Heart left ventricle (tissue), 16 donors: ENCODE measurements around the gene XBP1. TPM values are rescaled to one million over a fixed set of nuclear protein-coding genes. Genes with fewer than 3 reads are reported as not detected.
"Not testable (repeated sequence)": the region's sequence is repeated elsewhere in the genome, so short reads cannot be mapped to it uniquely, and the experiment has no call there.

ENCODE experiments used
- ATAC-seq, 4 donors: fragments of 200-7000 bp; cut with Tn5 transposase; one replicate each; pipeline ENCODE4 v1.9.1; 2020 to 2022; ENCODE audit warnings: moderate library complexity in 4 of 4, mild to moderate bottlenecking in 3 of 4, moderate number of reproducible peaks in 1 of 4
- DNase-seq, 5 donors: peaks; one replicate each; pipeline ENCODE4 v3.0.0-alpha.2; 2020
- H3K27ac ChIP-seq, 12 donors: fragments of 200-600 bp; sonication (generic) in 4 of 12; one replicate each; pipeline versions ENCODE4 v1.5.0 to v1.8.0; 2016 to 2022; ENCODE audit warnings: mild to moderate bottlenecking in 2 of 12
- H3K27me3 ChIP-seq, 9 donors: fragments of 200-600 bp; sonication (generic) in 2 of 9; one replicate each; pipeline versions ENCODE4 v1.5.1 to v1.8.0; 2016 to 2022; ENCODE audit warnings: mild to moderate bottlenecking in 3 of 9
- H3K36me3 ChIP-seq, 9 donors: fragments of 200-600 bp; sonication (generic) in 2 of 9; one replicate each; pipeline versions ENCODE4 v1.5.0 to v1.8.0; 2018 to 2022; ENCODE audit warnings: mild to moderate bottlenecking in 2 of 9
- H3K4me1 ChIP-seq, 12 donors: fragments of 200-600 bp; sonication (generic) in 4 of 12; one replicate each; pipeline versions ENCODE4 v1.5.0 to v1.8.0; 2016 to 2022; ENCODE audit warnings: mild to moderate bottlenecking in 3 of 12
- H3K4me3 ChIP-seq, 12 donors: fragments of 200-600 bp; sonication (generic) in 4 of 12; one replicate each; pipeline versions ENCODE4 v1.5.0 to v1.8.0; 2017 to 2022; ENCODE audit warnings: mild to moderate bottlenecking in 9 of 12, moderate library complexity in 4 of 12
- H3K9me3 ChIP-seq, 12 donors: fragments of 200-600 bp; sonication (generic) in 4 of 12; one replicate each; pipeline versions ENCODE4 v1.5.0 to v1.8.0; 2016 to 2022; ENCODE audit warnings: mild to moderate bottlenecking in 1 of 12
- CTCF ChIP-seq, 12 donors: fragments of 200-600 bp; sonication (generic) in 4 of 12; IDR thresholded peaks; one replicate each; pipeline versions ENCODE4 v1.5.0 to v1.8.0; 2018 to 2022; ENCODE audit warnings: antibody characterized with exemption in 12 of 12, mild to moderate bottlenecking in 5 of 12
- POLR2A ChIP-seq, 2 donors: fragments of 450-650 bp; IDR thresholded peaks; one replicate each; pipeline ENCODE4 v1.6.1; 2017; ENCODE audit warnings: antibody characterized with exemption in 2 of 2, mild to moderate bottlenecking in 2 of 2, moderate library complexity in 2 of 2
- WGBS, 4 donors: extraction: QIAGEN DNeasy Blood & Tissue Kit in 2 of 4; methylation state at CpG; one replicate each; pipeline versions ENCODE4 v1.1.5 to v1.1.7; 2013 to 2018; 5-methylcytosine and 5-hydroxymethylcytosine counted together
- intact Hi-C, 10 donors: fragments of 100-400 bp; cut with DNase I; formaldehyde crosslinking; loops; one replicate each; pipeline versions ENCODE4 v1.11.1 to v1.14.2; 2022
- polyA plus RNA-seq, 2 donors: library from polyadenylated mRNA; stranded (reverse); fragments of 200-250 nt; gene quantifications; one replicate each; pipeline ENCODE4 v1.2.3, GENCODE V29; 2013
- total RNA-seq, 9 donors: library from RNA; depleted of rRNA in 2 of 9; stranded (reverse); fragments of >200 nt in 2 of 9; fragmentation: NEBNext Ultra II Directional in 3 of 9; extraction: Animal tissue kit (Norgen Biotek cat#: 25700) in 3 of 9; gene quantifications; one replicate each; pipeline versions ENCODE4 v1.1.0 to v1.2.4, GENCODE V29; 2016 to 2023
- donor health status: ischemic (EF 13 %, LVEDD 7.1; RV severe dilation, severe dysfunction).
- donor health status: healthy with polysubstance abuse.
- donor health status: DM: no; HTN: yes; CAD: no.
- donor health status: DM: no; HTN: no; CAD: no.
- donor health status: ischemic (EF 25% LVEDD 6.9; RV normal size, moderate dysfunction).
- donor health status: ischemic (EF 25% LVEDD 5.7; RV mildly dilated, moderate dysfunction).
- donor health status: healthy.
- donor health status: DM: yes; HTN: yes; CAD: no.
- donor health status: ischemic (EF 35%, LVEDD 5.7; RV mildly dilated, moderate dysfunction).
- donor health status: nonischemic (EF 11% LVEDD 7.7; RV severe dilation, severe dysfunction).
- donor health status: DM: yes; HTN: yes; CAD: no.
- donor health status: PGD.
- donor health status: ischemic (EF 29% LVEDD 5.4; RV normal size, mild dysfunction).
- donor health status: nonischemic (EF 23%, LVEDD 6.1; RV moderate dilation, normal function).

The XBP1 gene
- total and polyA plus RNA-seq, 11 donors: 23.8 to 160 (median 88.1) TPM

- Histone ChIP-seq H3K4me3 (no peak overlapping the region), H3K27me3 (no peaks in the 10 kb centered on the region), H3K36me3 (peaks cover 0 to 9% (median 0%) of the 10 kb centered on the region in 9 donors), H3K4me1 (peaks cover 0 to 8% (median 0%) of the 10 kb centered on the region in 12 donors), H3K27ac (no peak overlapping the region), H3K9me3 (no peaks in the 10 kb centered on the region)
- intact Hi-C loops: no loop called here
- WGBS, 4 donors: 92 to 96% (median 95%) methylated on average over 10 of the region's 10 CpGs
- ATAC-seq (no peak), DNase-seq (no peak)
- no peak for TF ChIP-seq POLR2A (IDR thresholded peaks at IDR 0.05)
- TF ChIP-seq CTCF (IDR thresholded peaks at IDR 0.05): no peak
These were observed 39.0 kb downstream of the XBP1 start for GRCh38 chr22:28761449-28761755.

GRCh38 chr22:28759861-28760560, 40.4 kb downstream of the XBP1 start:
- Histone ChIP-seq H3K27me3 (no peaks in the 10 kb centered on the region), H3K4me3 (no peak overlapping the region), H3K36me3 (peaks cover 0 to 9% (median 0%) of the 10 kb centered on the region in 9 donors), H3K27ac (no peak overlapping the region), H3K9me3 (no peaks in the 10 kb centered on the region), H3K4me1 (peaks cover 0 to 8% (median 0%) of the 10 kb centered on the region in 12 donors)
- intact Hi-C loops: no loop called here
- DNase-seq: no peak
- 75 to 86% (median 80%) methylated on average over 3 of the region's 3 CpGs for WGBS, 4 donors
- no peak for TF ChIP-seq POLR2A (IDR thresholded peaks at IDR 0.05)
- no peak for TF ChIP-seq CTCF (IDR thresholded peaks at IDR 0.05)
- no peak for ATAC-seq

DNA sequence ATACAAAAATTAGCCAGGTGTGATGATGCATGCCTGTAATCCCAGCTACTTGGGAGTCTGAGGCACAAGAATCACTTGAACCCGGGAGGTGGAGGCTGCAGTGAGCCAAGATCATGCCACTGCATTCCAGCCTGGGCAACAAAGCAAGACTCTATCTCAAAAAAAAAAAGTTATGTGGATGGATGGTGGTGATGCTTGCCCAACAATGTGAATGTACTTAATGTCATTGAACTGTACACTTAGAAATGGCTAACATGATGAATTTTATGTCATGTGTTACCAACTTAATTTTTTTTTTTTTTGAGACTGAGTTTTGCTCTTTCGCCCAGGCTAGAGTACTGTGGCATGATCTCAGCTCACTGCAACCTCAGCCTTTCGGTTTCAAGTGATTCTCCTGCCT, 45.9 kb downstream of the XBP1 start:
- H3K9me3 ChIP-seq, DNase-seq, intact Hi-C loops, H3K27ac ChIP-seq, H3K27me3 ChIP-seq, H3K4me3 ChIP-seq, ATAC-seq: not testable (repeated sequence)
- Histone ChIP-seq H3K36me3 (peaks cover 0 to 40% (median 16%) of the 10 kb centered on the region in 9 donors), H3K4me1 (peaks cover 0 to 12% (median 2%) of the 10 kb centered on the region in 12 donors)
- 93 to 97% (median 95%) methylated on average over 3 of the region's 3 CpGs for WGBS, 4 donors

- peaks cover 0 to 74% (median 56%) of the 10 kb centered on the region in 9 donors for H3K36me3 ChIP-seq
- 41 to 60% (median 54%) methylated on average over 6 of the region's 6 CpGs for WGBS, 4 donors
- peak in 2 of 4 donors; percentile 50 to 64 for ATAC-seq
These were observed 49.9 kb downstream of the XBP1 start for GRCh38 chr22:28750471-28750881.

More at GRCh38 chr22:28750471-28750881, 49.9 kb downstream of the XBP1 start:
- H3K27me3 ChIP-seq: no peaks in the 10 kb centered on the region
- peaks cover 0 to 22% (median 2%) of the 10 kb centered on the region in 12 donors for H3K4me1 ChIP-seq
- TF ChIP-seq POLR2A (IDR thresholded peaks at IDR 0.05) (no peak), CTCF (IDR thresholded peaks at IDR 0.05) (no peak)
- peak overlapping the region in 1 of 12 donors; percentile 9 for H3K27ac ChIP-seq
- no peak overlapping the region for H3K4me3 ChIP-seq
- DNase-seq: no peak
- no peaks in the 10 kb centered on the region for H3K9me3 ChIP-seq
- intact Hi-C loops: no loop called here

Other genes with a start within 250 kb of the XBP1 start
- gene TTC28, start 120.7 kb downstream of the XBP1 start, total RNA-seq: 10 to 100 TPM; 13.7 to 34.9 (median 23.0) TPM
- 1 to 10 TPM; 5.1 to 5.3 TPM for gene TTC28, start 120.7 kb downstream of the XBP1 start, polyA plus RNA-seq
- 1 to 10 TPM; 1.1 to 7.8 (median 1.6) TPM for gene CHEK2, start 58.7 kb downstream of the XBP1 start, total RNA-seq
- 1 to 10 TPM; 2.3 to 2.7 TPM for gene CHEK2, start 58.7 kb downstream of the XBP1 start, polyA plus RNA-seq
- 10 to 100 TPM in 5 of 9 donors, 1 to 10 TPM in 4; 7.4 to 18.3 (median 10.9) TPM for gene HSCB, start 58.5 kb downstream of the XBP1 start, total RNA-seq
- 10 to 100 TPM; 16.8 to 18.1 TPM for gene HSCB, start 58.5 kb downstream of the XBP1 start, polyA plus RNA-seq
- gene CCDC117, start 27.9 kb downstream of the XBP1 start, total RNA-seq: 10 to 100 TPM in 8 of 9 donors, 1 to 10 TPM in 1; 8.9 to 16.6 (median 13.3) TPM
- gene CCDC117, start 27.9 kb downstream of the XBP1 start, polyA plus RNA-seq: 10 to 100 TPM in 1 of 2 donors, 1 to 10 TPM in 1; 6.9 to 11.3 TPM
- gene ZNRF3, start 83.0 kb upstream of the XBP1 start, total RNA-seq: 1 to 10 TPM; 5.3 to 9.2 (median 7.3) TPM
- 1 to 10 TPM; 1.8 to 6.2 TPM for gene ZNRF3, start 83.0 kb upstream of the XBP1 start, polyA plus RNA-seq